Gastrocnemius medialis (tissue), 4 donors: ENCODE data around the gene RNF182. TPM values are rescaled to one million over a fixed set of nuclear protein-coding genes. Genes with fewer than 3 reads are reported as not detected.

Experiments
- ATAC-seq, 2 donors: fragments of 150-250 bp; one replicate each; pipeline ENCODE4 v1.9.1; 2016
- DNase-seq, 2 donors: peaks; one replicate each; pipeline ENCODE4 v3.0.0-alpha.2; 2019
- H3K27ac ChIP-seq, 4 donors: fragments of 200-600 bp; sonication (generic); 1 replicate in 1 of 4; 2 replicates in 3 of 4; pipeline ENCODE4 v1.5.1; 2016 to 2018; ENCODE audit warnings: mild to moderate bottlenecking in 2 of 4, moderate library complexity in 1 of 4
- H3K27me3 ChIP-seq, 3 donors: fragments of 200-600 bp; sonication (generic) in 2 of 3; 1 replicate in 1 of 3; 2 replicates in 2 of 3; pipeline versions ENCODE4 v1.5.1 to v1.6.0; 2016 to 2019; ENCODE audit warnings: mild to moderate bottlenecking in 1 of 3, moderate library complexity in 1 of 3
- H3K36me3 ChIP-seq, 2 donors: fragments of 200-600 bp; sonication (generic) in 1 of 2; one replicate each; pipeline ENCODE4 v1.5.1; 2017 to 2018
- H3K4me1 ChIP-seq, 2 donors: fragments of 200-600 bp; sonication (generic) in 1 of 2; one replicate each; pipeline ENCODE4 v1.5.1; 2016 to 2017; ENCODE audit warnings: mild to moderate bottlenecking in 2 of 2
- H3K4me3 ChIP-seq, 4 donors: fragments of 200-600 bp; sonication (generic) in 3 of 4; 1 replicate in 1 of 4; 2 replicates in 3 of 4; pipeline ENCODE4 v1.5.1; 2016 to 2019; ENCODE audit warnings: mild to moderate bottlenecking in 2 of 4
- H3K9me3 ChIP-seq, 3 donors: fragments of 200-600 bp; sonication (generic) in 2 of 3; 1 replicate in 1 of 3; 2 replicates in 2 of 3; pipeline ENCODE4 v1.5.1; 2016 to 2019
- CTCF ChIP-seq, 5 experiments: fragments of 450-650 bp in 3 of 5; fragments of 200-600 bp in 2 of 5; sonication (generic) in 2 of 5; IDR thresholded peaks in 4 of 5; conservative IDR thresholded peaks in 1 of 5; 1 replicate in 4 of 5; 2 replicates in 1 of 5; pipeline ENCODE4 v1.5.1; 2016 to 2019; ENCODE audit warnings: antibody characterized with exemption in 5 of 5, mild to moderate bottlenecking in 3 of 5, moderate library complexity in 3 of 5
- POLR2A ChIP-seq, 2 donors: fragments of 450-650 bp; IDR thresholded peaks; one replicate each; pipeline ENCODE4 v1.6.1; 2017; ENCODE audit warnings: antibody characterized with exemption in 2 of 2, mild to moderate bottlenecking in 2 of 2, moderate library complexity in 2 of 2
- in situ Hi-C, 4 donors: fragments of 200-750 bp; cut with MboI; loops; one replicate each; pipeline versions ENCODE4 v1.15.0 to v1.8.0; 2017; ENCODE audit warnings: low sequenced_read_pairs in 4 of 4
- intact Hi-C: fragments of 100-400 bp; cut with DNase I; formaldehyde crosslinking; loops from one replicate; pipeline ENCODE4 v1.15.1; 2023; ENCODE audit warnings: low total_unique reads
- total RNA-seq, 4 donors: library from RNA; depleted of rRNA; stranded (reverse); fragments of >200 nt; gene quantifications; one replicate each; pipeline versions ENCODE4 v1.1.0 to v1.2.3, GENCODE V29; 2016

The RNF182 gene
- total RNA-seq, 4 donors from 2014 or later, result 0.10 TPM; not detected in 3

GRCh38 chr6:14008809-14009208, 84.1 kb downstream of the RNF182 start:
- Histone ChIP-seq H3K27me3 (no peaks in the 10 kb centered on the region), H3K27ac (no peak overlapping the region), H3K9me3 (no peaks in the 10 kb centered on the region), H3K36me3 (no peaks in the 10 kb centered on the region), H3K4me1 (no peaks in the 10 kb centered on the region), H3K4me3 (no peak overlapping the region)
- ATAC-seq (no peak), DNase-seq (no peak)
- TF ChIP-seq CTCF (IDR thresholded peaks at IDR 0.05 in 4 of 5, conservative IDR thresholded peaks at IDR 0.05 in 1 of 5) (no peak), POLR2A (IDR thresholded peaks at IDR 0.05) (no peak)
- in situ Hi-C loops (no loop called here), intact Hi-C loops (no loop called here)

DNA sequence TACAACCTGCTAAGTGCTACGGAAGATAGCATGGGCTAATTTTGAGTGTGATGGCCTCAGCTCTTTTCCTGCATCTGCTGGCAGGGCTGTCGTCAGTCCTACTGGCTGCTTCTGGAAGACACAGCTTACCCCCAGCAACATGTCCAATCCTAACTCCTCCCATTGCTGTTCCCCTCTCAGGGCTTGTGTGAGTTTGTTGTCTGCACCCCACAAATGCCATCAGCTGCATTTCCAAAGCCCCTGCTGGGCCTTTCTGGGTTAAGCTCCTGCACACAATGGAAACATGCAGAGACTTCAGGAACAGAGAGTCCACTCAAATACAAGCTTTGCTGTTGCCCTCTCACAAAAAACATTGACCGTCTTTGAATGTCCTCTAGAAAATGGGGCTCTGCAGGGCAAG, 84.7 kb downstream of the RNF182 start:
- Histone ChIP-seq H3K27me3 (no peaks in the 10 kb centered on the region), H3K36me3 (no peaks in the 10 kb centered on the region), H3K9me3 (no peaks in the 10 kb centered on the region), H3K4me3 (no peak overlapping the region), H3K27ac (no peak overlapping the region), H3K4me1 (no peaks in the 10 kb centered on the region)
- ATAC-seq, result no peak
- intact Hi-C loops, result no loop called here
- TF ChIP-seq CTCF (IDR thresholded peaks at IDR 0.05 in 4 of 5, conservative IDR thresholded peaks at IDR 0.05 in 1 of 5), result no peak
- TF ChIP-seq POLR2A (IDR thresholded peaks at IDR 0.05), result no peak
- DNase-seq, result no peak
- in situ Hi-C loops, result no loop called here

DNA sequence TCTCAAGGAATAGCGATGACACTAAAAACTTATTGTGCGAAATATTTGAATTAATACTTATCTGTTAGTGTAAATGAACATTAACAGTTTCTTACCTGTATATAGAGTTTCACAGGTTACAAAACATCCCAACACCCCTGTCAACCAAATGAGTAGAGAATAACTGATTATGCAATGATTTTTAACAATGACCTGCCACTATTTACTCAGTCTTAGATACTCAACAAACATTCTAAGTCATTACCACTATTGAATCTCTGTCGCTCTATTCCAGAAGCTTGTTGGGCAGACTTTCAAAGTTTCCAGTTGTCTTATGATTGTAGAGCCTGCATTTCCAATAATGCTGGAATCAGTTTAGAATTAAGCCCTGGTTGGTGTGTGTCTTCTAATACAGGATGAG, 85.5 kb downstream of the RNF182 start:
- no peaks in the 10 kb centered on the region for H3K27me3 ChIP-seq
- H3K4me3 ChIP-seq, result no peak overlapping the region
- H3K4me1 ChIP-seq, result no peaks in the 10 kb centered on the region
- DNase-seq (no peak), ATAC-seq (no peak)
- in situ Hi-C loops, result no loop called here
- no peaks in the 10 kb centered on the region for H3K9me3 ChIP-seq
- intact Hi-C loops, result no loop called here
- no peak for TF ChIP-seq CTCF (IDR thresholded peaks at IDR 0.05 in 4 of 5, conservative IDR thresholded peaks at IDR 0.05 in 1 of 5)
- no peak for TF ChIP-seq POLR2A (IDR thresholded peaks at IDR 0.05)
- H3K36me3 ChIP-seq, result no peaks in the 10 kb centered on the region
- H3K27ac ChIP-seq, result no peak overlapping the region

- in situ Hi-C loops, result no loop called here
- no peaks in the 10 kb centered on the region for H3K27me3 ChIP-seq
- H3K36me3 ChIP-seq, result no peaks in the 10 kb centered on the region
- no peaks in the 10 kb centered on the region for H3K9me3 ChIP-seq
- H3K4me3 ChIP-seq, result no peak overlapping the region
- intact Hi-C loops, result no loop called here
- DNase-seq, result no peak
- no peaks in the 10 kb centered on the region for H3K4me1 ChIP-seq
- TF ChIP-seq CTCF (IDR thresholded peaks at IDR 0.05 in 4 of 5, conservative IDR thresholded peaks at IDR 0.05 in 1 of 5) (no peak), POLR2A (IDR thresholded peaks at IDR 0.05) (no peak)
- no peak overlapping the region for H3K27ac ChIP-seq
- no peak for ATAC-seq
Observed at GRCh38 chr6:14012313-14013030, 87.7 kb downstream of the RNF182 start.

DNA sequence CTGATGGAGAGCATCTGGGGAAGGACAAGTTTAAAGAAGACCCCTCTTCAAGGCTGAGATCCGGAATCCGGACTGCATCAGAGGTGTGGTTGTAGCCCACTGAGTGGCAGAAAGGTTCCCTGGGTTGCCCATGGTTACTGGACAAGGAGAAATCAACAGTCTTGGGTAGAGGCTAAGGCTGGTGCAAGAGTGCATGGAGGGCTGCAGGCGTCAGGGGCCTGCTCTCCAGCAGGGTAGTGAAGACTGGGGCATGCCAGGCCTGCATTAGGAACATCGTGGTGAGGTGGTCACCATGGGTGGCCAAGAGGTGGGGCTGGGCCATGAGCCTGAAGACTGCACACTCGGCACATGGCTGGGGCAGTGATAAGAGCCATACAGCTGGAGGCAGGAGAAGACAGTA, 91.2 kb downstream of the RNF182 start:
- H3K36me3 ChIP-seq, result no peaks in the 10 kb centered on the region
- DNase-seq (no peak), ATAC-seq (no peak)
- intact Hi-C loops, result no loop called here
- H3K4me1 ChIP-seq, result no peaks in the 10 kb centered on the region
- H3K27me3 ChIP-seq, result no peaks in the 10 kb centered on the region
- in situ Hi-C loops, result no loop called here
- TF ChIP-seq CTCF (IDR thresholded peaks at IDR 0.05 in 4 of 5, conservative IDR thresholded peaks at IDR 0.05 in 1 of 5) (no peak), POLR2A (IDR thresholded peaks at IDR 0.05) (no peak)
- H3K4me3 ChIP-seq, result no peak overlapping the region
- H3K9me3 ChIP-seq, result no peaks in the 10 kb centered on the region
- H3K27ac ChIP-seq, result no peak overlapping the region
